ENCODE measurements around the gene SEMA3E.
"Not testable (repeated sequence)": the region's sequence is repeated elsewhere in the genome, so short reads cannot be mapped to it uniquely, and the experiment has no call there.

The SEMA3E gene

DNA sequence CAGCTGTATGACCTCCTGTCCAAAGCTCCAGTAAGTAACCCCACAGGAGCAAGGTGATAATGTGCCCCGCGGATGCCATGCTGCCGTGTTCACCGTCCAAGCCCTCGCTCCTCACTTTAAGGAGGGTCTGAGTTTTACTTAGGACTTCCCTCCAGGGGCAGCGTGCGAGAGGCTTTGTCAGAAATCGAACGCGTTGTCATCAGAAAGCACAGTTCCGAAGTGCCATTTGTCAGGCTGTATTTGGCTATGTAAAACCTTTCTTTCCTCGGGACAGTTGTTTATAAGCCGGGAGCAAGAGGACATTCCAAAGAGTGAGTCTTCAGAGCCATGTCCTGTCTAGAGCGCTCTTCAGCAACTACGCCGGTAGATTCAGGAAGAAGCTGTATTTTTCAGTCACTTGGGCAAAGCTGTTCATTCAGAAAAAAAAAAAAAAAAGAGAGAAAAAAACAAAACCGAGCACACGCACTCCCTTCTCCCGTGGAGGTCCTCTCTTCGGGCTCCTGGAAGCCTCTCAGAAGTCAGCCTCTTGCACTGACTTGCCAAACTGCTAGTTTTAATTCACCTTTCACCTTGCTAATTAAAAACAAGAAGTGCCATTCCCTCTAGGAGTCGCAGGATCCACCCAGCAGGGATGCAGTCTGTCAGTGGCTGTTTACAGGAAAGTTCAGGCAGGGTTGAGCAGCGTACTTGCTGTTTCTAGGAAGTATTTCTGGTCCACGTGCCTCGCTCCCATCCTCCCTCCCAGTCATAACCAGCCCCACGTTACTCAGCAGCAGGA lies at the start of gene SEMA3E:
Gene SEMA3E (minus strand): TSS at position 676 of the 778 bp plus-strand sequence.
- DNase-seq (ENCODE audit: low spot score) = no peak

DNA sequence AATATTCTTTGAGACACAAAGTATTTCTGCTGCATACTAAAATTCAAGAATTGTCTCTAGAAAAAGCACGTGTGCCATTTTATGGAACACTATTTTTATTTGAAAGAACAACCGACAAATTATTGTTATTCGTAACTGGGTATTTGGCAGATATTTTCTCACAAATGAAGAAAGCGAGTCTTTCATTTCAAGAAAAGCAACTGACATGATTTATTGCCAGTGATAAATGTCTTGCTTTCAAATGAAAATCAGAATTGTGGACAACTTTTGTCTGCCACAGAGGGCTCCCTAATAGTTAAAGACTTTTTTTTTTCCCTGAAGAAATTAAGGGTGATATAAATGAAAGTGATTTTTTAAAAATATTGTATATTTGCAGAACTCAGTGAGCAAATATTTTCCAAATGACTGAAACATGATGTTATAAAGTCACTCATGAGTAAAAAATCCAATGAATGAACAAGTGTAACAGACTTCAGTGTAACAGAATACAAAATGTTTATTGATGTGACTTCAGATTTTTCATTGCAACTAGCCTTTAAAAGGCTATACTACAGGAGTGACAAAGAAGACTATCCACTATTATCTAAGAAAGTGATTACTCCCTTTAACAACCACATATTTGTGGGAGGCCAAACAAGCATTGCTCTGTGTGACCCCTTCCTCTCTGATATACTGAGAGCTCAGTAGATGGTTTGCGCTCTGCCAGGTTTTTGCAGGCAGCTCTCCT lies 49.0 kb upstream of the SEMA3E start:
- no peak for DNase-seq (ENCODE audit: low spot score)

DNA sequence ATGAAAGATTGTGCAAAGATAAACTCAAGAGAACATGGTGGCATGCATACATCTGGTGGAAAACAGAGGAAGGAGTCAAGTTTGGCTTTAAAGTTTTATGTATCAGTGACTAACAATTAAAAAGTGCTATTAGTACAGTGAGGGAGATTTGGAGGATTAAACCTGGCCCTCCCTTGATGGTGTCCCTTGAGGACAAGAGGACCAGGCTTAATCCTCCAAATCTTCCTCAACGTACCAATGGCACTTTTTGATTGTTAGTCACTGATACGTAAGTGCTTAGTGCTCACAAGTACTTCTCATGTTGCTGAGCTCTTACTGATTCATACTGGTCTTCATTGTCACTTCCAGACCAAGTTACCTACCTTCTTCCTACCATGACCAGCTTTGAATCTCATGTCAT lies 47.2 kb upstream of the SEMA3E start:
- no peak for DNase-seq (ENCODE audit: low spot score)

DNA sequence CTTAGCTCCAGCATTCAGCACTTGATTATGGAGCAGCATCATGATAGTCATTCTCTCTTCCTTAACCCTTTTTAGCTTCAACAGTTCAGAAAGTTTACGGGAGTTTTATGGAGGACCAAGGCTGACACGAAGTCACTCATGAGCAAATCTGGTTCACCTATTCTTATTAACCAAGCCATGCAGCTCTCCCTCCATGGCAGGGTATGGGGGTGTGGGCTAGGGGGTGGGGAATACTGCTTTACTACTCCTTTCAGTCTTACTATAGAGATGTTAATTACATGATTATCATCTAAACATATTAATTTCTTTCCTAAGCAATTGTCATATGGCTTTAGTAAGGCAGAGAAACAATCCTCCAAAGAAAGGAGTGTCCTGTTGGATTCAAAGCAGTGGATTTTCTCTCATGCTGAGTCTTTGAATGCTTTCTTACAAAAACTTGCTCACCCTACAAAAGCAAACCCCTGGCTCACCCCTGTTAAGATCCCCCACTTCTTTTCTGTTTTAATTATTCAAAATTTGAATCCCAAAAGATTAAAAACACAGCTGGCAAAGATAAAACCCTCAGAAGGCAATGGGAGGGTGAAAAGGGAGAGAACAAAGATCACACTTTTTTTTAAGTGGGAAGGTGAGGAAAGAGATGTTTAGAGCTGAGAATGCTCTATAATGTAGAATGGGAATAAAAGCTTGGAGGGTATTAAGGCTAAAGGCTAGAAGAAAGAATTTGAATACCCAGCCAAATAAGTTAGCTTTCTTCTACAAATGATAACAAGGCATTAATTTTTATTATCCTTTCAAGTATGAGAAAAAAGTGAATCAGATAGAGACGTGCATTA lies 46.4 kb upstream of the SEMA3E start:
- no peak for DNase-seq (ENCODE audit: low spot score)

DNA sequence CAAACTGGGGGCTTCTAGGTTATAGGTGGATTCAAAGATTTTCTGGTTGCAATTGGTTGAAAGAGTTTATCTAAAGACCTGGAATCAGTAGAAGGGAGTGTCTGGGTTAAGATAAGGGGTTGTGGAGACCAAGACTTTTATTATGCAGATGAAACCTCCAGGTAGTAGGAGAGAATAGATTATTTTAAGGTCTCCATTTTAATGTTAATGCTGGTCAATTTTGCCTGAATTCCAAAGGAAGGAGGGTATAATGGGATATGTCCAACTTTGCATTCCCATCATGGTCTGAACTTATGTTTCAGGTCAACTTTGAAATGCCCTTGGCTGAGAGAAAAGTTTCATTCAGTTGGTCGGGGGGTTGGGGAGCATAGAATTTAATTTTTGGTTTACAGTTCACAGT lies 44.3 kb upstream of the SEMA3E start:
- no peak for DNase-seq (ENCODE audit: low spot score)

DNA sequence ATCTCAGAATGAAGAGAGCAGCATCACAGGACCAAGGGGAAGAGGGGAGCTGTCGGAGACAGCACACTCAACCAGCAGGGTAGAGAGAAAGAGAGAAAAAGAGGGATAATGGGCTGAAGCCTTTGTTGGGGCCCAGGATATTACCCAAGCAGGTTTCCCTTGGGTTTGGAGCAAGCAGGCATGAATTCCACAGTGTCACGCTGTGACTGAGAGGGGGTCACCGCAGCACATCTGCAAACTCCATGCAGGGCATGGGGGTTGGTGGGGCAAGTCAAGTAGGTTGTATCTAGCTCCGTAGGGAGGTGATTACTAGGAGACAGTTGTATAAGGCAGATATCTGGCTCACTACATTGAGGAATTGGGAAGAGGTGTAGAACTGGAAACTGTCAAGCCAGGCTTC lies 42.2 kb upstream of the SEMA3E start:
- DNase-seq (ENCODE audit: low spot score) = no peak

DNA sequence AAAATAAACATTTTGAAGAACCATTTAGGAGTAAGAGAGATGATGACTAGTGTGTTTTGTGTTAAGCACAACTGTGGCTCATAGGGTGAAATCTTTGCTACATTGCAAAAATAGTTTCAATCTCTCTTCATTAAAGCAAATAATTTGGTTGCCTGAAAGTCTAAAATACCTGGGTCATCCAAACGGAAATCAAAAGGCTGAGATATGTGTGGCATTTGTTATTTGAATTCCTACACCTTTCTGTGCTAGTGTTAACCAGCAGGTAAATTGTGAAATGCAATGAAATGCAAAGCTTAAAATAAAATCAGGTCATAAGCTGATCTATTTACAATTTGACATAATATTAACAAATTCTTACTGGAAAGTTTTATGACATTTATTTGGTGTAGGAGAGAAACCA lies 40.9 kb upstream of the SEMA3E start:
- no peak for DNase-seq (ENCODE audit: low spot score)

DNA sequence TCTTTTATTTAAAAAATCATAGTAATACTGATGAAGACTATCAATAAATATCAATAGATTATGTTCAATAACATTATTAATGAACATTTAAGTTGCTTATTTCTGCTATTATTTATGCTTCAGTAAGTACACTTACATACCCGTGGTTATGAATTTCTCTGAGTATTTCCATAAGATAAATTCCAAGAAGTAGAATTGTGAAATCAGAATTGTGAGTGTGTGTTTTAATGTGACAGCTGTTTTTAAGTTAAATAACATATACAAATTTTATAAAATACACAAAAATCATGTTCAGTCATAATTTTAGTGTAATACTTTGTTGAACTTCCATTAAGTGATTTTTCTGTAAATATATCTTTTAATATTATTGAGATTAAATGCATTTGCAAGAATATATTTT lies 37.5 kb upstream of the SEMA3E start:
- DNase-seq (ENCODE audit: low spot score) = no peak

DNA sequence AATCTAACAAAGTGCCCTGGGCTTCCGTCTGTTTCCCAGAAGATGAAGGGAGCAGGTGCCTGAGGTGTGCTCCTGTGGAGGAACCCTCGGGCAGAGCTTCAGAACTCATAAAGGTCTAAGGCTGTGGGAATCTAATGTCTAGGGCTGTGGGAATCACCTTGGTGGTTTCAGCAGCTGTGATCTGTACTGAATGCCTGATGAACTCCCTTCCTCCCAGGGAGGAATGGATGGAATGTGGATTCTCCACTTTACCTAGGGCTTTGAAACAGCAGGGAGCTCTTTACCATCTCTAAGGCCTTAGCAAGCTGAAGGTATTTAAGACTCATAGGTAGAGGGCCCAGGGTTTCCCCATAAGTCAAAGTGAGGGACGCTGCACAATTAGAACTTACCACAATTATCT lies 36.0 kb upstream of the SEMA3E start:
- no peak for DNase-seq (ENCODE audit: low spot score)

DNA sequence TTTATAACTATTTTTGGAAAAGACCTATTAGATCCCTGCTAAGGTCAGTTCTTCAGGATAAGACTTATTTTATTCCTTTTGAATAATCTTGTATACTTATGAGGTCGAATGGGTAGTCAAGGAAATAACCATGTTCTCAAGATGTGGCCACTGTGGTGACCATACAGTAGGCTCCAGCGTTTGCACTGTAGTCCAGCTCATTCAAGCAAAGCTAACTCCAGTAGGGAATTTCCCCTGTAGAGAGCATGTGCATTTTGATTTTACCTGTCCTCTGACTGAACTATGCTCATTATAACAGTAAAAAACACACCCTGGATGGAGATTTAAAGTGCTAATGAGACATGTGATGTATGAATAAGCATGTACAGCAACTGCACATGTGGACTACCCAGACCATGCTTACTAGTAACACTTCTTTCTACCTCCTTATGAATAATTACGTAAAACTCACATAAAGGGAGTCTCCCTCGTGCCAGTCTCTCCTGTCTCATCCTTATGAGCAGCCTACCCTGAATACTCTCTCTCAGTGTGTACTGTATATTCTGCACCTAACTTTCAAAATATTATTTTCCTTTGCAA lies 32.4 kb upstream of the SEMA3E start:
- no peak for DNase-seq (ENCODE audit: low spot score)

DNA sequence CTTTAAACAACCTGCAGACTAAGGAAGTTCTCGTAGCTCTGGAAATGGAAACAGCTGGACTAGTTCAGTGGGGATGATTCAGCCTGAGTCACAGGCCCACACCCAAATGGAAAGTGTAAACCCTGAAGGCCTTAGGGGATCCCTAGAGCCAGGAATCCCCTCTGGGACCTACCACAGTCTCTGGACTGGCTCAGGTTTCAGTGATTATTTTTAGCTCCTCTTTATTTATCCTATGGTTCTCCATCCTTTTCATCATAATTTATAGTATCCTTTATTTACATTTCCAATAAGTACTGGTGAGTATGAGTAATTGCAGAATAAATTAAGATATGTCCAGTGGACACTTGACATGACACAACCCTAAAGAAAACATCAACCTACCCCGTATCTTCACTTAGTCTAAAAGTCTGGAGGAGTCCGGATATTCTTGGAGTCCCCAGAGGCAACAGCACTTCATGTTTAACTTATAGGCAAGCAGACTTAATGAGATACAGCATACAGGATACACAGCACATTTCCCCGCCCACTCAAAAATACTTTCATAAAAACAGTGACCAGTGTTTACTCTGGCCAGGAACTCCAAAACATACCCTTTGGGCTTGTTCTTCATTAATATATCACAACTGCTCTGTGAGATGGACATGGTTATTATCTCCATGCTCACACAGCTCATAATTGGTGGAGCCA lies 28.4 kb upstream of the SEMA3E start:
- peak; percentile 8 for DNase-seq (ENCODE audit: low spot score)

DNA sequence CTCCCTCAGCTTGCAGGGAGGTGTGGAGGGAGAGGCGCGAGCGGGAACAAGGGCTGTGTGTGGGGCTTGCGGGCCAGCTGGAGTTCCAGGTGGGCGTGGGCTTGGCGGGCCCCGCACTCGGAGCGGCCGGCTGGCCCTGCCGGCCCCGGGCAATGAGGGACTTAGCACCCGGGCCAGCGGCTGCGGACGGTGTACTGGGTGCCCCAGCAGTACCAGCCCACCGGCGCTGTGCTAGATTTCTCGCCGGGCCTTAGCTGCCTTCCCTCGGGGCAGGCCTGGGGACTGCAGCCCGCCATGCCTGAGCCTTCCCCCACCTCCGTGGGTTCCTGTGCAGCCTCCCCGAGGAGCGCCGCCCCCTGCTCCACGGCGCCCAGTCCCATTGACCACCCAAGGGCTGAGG lies 24.4 kb upstream of the SEMA3E start:
- DNase-seq (ENCODE audit: low spot score) = not testable (repeated sequence)

DNA sequence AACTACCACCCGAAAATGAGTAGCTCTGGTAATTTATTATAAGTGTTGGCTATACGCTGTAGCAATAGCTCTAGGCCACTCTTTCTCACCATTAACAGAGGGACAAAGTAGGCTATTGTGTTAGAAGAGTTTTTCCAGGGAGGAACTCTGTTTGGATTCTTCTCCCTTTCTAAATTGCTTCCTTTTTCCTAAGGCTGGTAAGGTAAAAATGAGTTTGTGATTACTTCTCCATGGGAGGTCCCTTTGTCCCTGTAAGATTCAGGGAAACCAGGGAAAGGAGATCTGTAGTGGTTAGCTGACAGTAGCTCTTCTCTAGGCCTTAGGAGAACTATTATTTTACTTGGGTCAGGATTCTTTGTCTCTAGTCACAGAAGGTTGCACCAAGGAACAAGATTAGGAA lies 23.2 kb upstream of the SEMA3E start:
- no peak for DNase-seq (ENCODE audit: low spot score)

DNA sequence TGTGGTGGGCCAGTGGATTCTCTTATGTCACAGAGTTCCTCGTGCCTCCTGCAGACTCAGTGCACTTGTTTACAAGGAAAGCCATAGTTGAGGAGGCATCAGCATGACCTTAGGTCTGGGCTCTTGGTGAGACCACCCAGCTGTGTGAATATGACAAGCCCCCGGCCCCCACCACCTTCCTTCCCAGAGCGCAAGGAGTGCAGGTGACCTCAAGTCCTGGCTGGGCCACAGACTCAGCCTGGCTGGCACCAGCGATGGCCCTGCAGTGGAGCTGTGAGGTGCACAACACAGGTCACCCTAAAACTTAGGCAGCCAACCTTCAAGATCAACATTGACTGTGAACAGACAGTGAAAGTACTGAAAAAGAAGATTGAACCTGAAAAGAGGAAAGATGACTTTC lies 14.2 kb upstream of the SEMA3E start:
- DNase-seq (ENCODE audit: low spot score) = no peak

DNA sequence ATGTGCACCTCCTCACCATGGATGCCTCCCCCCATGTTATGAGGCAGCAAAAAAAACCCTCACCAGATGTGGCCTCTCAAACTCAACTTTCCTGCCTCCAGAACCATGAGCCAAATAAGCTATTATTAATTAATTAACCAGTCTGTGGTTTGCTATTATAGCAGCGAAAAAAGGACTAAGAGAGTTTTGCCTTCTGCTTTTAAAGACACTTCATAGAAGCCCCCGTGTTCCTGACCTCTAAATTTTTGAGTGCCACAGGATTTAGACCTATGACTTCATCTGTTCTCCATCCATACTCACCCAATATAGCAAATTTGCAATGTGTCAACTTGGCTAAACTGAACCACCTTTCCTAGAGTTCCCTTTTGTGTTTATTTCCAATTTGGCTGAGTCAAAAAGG lies 9.2 kb upstream of the SEMA3E start:
- DNase-seq (ENCODE audit: low spot score) = no peak

DNA sequence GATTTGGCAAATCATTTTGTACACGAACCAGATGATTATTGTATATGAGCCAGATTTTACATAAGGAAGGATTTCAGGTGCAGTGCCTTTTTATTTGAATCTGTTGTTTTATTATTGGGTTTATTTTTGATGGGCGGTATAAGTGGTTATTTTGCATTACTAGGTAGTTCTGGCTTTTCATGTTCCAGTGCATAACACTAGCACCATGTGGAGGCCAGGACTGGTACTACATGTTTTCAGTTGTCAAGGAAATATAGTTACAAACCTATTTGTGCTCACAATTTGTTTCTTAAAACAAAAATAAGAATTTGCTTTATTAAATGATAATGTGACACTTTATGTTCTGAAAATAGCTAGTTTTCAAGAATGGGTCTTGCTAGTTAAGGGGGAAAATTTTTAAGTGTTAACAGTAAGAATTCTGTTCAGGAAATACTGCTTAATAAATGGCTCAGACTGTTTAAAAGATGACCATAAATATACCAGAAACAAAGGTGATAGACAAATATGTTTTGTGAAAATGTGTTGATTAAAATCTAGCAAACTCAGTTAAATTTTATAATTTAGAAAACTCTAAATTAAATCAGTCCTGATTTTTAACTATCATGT lies 7.1 kb upstream of the SEMA3E start:
- DNase-seq (ENCODE audit: low spot score) = no peak

DNA sequence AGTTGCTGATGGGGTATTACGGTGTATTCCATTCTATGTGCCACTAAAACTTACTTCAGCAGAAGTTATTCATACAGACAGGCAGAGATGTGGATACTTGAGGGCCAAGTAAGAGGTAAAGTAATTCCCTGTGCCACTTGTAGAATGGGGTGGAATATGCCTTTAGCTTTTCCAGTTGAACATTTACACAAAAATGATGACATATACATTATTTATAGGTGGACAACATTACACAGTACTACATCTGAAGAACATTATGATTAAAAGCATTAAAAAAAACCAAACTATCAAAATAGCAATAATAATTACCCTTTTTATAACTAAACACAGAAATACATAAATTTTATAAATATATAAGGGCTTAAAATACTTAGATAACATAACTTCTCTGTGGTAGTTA lies 3.5 kb upstream of the SEMA3E start:
- DNase-seq (ENCODE audit: low spot score) = no peak

DNA sequence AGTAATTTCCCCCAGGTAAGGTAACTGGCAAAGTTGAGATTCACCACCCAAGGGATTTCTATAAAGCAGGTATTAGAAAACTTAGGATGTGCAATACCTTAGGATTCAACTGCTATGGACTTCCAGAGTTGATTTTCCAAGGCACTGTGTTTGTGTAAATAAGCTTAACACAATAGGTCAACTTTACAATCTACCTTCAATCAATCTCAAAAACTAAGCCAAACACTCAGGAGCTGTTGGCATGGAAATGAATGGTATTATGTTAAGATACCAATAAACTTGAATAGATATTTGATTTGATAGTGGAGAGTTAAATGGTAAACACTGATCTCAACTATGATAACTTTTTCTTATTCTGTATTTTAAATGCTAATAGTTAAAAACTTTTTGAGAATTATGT lies 762 bp upstream of the SEMA3E start:
- no peak for DNase-seq (ENCODE audit: low spot score)

DNA sequence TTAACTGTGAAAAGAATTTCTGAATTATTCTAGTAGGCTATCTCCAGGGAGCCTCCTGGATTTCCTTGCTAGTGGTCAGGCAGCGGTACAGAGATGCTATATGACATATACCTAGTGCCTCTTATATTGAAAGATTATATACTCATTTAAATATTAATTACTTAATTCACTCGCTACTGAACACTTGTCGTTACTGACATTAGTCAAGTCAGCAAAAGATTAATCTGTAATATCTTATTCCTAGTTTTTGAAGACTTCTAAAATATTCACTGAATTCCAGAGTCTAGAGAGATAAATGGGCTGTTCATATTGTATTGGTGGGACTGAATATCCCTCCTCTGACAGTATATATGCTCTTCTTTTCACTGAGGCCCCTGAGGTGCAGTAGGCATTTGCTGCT lies 2.9 kb downstream of the SEMA3E start:
- no peak for DNase-seq (ENCODE audit: low spot score)

DNA sequence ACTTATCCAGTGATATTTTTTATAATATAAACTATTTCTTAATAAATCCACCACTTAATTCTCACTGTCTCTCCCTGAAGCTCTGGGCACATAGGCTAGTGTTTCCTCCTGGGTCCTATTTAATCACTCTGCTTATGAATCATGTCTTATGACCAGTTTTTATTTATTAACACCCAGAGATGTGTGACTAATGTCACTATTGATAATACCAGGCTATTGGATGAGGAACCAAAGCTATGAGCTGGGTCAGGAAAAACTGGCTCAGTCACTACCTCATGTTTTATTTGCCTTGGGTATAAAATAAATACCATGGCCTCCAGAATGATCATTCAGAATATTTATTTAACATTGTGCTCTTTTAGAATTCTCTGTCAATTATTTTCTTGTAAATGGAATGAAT lies 5.2 kb downstream of the SEMA3E start:
- DNase-seq (ENCODE audit: low spot score) = no peak

DNA sequence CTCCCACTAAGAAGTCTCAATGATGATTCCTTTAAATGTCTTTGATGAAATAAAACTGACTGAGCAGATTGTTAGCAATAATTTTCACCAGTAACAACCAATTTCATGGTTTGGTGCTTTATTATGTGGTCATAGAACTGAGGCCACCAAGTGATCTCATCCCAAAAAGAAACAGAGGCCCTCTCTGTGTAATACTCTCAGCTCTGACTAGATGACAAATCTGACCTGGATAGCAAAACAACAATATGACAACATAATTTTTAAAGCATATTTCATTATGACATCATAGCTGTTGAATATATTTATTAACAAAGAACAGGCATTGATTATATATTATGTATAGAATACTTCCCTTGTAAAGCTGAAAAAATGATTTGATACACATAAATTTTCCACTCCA lies 5.9 kb downstream of the SEMA3E start:
- DNase-seq (ENCODE audit: low spot score) = no peak

Measured in HuH-7.5 (cell line).